Upper lobe of left lung (tissue), 4 donors: Measurements from ENCODE around the gene MTM1.

Source experiments
- POLR2A ChIP-seq, 4 donors: fragments of 450-650 bp; IDR thresholded peaks; one replicate each; pipeline ENCODE4 v1.5.1; 2016 to 2017; ENCODE audit warnings: antibody characterized with exemption in 4 of 4, mild to moderate bottlenecking in 2 of 4
- POLR2AphosphoS5 ChIP-seq, 2 donors: sonication (generic); formaldehyde crosslinking; IDR thresholded peaks; one replicate each; pipeline ENCODE4 v1.5.1; 2017; ENCODE audit warnings: antibody characterized with exemption in 2 of 2
- TF ChIP-seq, protein P1 (sequence below), 6 experiments: fragments of 450-650 bp in 4 of 6; fragments of 200-600 bp in 2 of 6; sonication (generic) in 2 of 6; IDR thresholded peaks; one replicate each; pipeline ENCODE4 v1.5.1; 2016 to 2019; ENCODE audit warnings: antibody characterized with exemption in 6 of 6

GRCh38 chrX:150544222-150544787, 24.1 kb upstream of the MTM1 start:
- TF ChIP-seq, protein P1, sequence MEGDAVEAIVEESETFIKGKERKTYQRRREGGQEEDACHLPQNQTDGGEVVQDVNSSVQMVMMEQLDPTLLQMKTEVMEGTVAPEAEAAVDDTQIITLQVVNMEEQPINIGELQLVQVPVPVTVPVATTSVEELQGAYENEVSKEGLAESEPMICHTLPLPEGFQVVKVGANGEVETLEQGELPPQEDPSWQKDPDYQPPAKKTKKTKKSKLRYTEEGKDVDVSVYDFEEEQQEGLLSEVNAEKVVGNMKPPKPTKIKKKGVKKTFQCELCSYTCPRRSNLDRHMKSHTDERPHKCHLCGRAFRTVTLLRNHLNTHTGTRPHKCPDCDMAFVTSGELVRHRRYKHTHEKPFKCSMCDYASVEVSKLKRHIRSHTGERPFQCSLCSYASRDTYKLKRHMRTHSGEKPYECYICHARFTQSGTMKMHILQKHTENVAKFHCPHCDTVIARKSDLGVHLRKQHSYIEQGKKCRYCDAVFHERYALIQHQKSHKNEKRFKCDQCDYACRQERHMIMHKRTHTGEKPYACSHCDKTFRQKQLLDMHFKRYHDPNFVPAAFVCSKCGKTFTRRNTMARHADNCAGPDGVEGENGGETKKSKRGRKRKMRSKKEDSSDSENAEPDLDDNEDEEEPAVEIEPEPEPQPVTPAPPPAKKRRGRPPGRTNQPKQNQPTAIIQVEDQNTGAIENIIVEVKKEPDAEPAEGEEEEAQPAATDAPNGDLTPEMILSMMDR (IDR thresholded peaks at IDR 0.05) = no peak
- no peak for TF ChIP-seq POLR2A (IDR thresholded peaks at IDR 0.05)
- no peak for TF ChIP-seq POLR2AphosphoS5 (IDR thresholded peaks at IDR 0.05)
